Tibial nerve (tissue), 3 donors: ENCODE data around the gene TRERF1.

Experiments used
- CTCF ChIP-seq, 5 experiments: fragments of 200-600 bp in 3 of 5; fragments of 450-650 bp in 2 of 5; sonication (generic) in 3 of 5; IDR thresholded peaks; one replicate each; pipeline ENCODE4 v1.5.1; 2016 to 2019; ENCODE audit warnings: antibody characterized with exemption in 5 of 5, mild to moderate bottlenecking in 3 of 5, moderate library complexity in 2 of 5
- POLR2A ChIP-seq, 2 donors: fragments of 450-650 bp; IDR thresholded peaks; one replicate each; pipeline ENCODE4 v1.6.1; 2017; ENCODE audit warnings: antibody characterized with exemption in 2 of 2, mild to moderate bottlenecking in 2 of 2, moderate library complexity in 2 of 2

- no peak for TF ChIP-seq CTCF (IDR thresholded peaks at IDR 0.05)
- no peak for TF ChIP-seq POLR2A (IDR thresholded peaks at IDR 0.05)
Measured at GRCh38 chr6:42210551-42210950, 241.2 kb downstream of the TRERF1 start.
